HT-29 (cell line): ENCODE results near the gene G0S2. TPM values are rescaled to one million over a fixed set of nuclear protein-coding genes. Genes with fewer than 3 reads are reported as not detected.

ENCODE experiments used
- DNase-seq: peaks from one replicate; pipeline ENCODE4 v3.0.0-alpha.2; 2015; ENCODE audit warnings: low spot score
- total RNA-seq: library from RNA; depleted of rRNA; stranded (reverse); fragments of >200 nt; shearing (Covaris generic); gene quantifications from 2 replicates; pipeline ENCODE4 v1.2.3, GENCODE V29; 2014

G0S2 gene
- total RNA-seq, 1 experiment from 2014 or later, result 3.2 TPM

GRCh38 chr1:209648346-209648745 is 26.9 kb upstream of the G0S2 start:
- DNase-seq, result no peak

GRCh38 chr1:209648931-209649776 is 26.1 kb upstream of the G0S2 start:
- peak; percentile 79 for DNase-seq

GRCh38 chr1:209650454-209650853 is 24.8 kb upstream of the G0S2 start:
- DNase-seq, result no peak

DNA sequence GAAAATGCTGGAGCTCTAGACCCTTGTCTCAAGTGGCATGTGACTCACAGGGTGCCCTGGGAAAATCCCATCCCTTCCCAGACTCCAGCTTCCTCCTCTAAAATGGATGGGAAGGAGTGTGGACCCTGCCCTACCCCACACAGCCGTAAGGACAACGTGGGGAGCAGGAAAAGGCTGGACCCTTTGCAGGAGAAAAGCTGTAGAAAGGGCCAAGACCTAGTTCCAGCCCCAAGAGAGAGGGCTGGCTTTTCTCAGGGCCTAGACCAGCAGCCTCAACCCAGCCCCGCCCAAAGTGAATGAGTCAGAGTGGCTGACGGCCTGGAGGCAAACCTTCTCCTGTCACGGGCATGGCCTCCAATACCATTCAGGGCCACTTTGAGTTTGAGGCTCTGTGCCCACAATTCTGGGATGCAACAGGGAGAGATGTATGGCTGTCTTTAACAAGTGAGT is 24.0 kb upstream of the G0S2 start:
- peak; percentile 85 for DNase-seq

GRCh38 chr1:209652121-209652735 is 23.0 kb upstream of the G0S2 start, which contains the start of gene LAMB3:
Gene LAMB3, minus strand, starts transcription at chr1:209652425. Its CDS starts 1,481 bp downstream, at chr1:209650944.
- DNase-seq, result peak; percentile 92

DNA sequence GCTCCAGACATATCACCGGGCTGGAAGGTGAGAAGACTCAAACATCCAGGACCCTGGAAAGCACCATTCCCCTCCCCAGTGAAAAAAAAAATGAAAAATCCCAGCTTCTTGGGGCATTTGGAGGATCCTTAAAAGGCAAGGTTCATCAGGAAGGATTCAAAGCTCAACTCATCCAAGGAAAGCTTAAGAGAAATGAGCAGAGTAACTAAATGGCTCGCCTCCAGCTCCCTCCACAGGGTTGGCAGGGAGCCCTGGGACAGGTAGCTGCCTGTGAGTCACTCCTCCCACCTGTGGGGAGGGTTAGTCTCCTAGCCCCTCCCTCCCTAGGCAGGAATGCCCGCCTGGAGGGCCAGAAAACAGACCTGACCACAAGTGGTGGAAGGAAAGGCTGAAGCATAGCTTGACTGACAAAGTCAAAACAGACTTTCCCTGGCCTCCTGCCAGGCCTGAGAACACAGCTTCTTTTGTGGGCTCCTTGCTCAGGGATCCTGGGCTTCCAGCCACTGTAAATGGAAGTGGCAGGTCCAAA is 22.3 kb upstream of the G0S2 start:
- peak; percentile 99 for DNase-seq

DNA sequence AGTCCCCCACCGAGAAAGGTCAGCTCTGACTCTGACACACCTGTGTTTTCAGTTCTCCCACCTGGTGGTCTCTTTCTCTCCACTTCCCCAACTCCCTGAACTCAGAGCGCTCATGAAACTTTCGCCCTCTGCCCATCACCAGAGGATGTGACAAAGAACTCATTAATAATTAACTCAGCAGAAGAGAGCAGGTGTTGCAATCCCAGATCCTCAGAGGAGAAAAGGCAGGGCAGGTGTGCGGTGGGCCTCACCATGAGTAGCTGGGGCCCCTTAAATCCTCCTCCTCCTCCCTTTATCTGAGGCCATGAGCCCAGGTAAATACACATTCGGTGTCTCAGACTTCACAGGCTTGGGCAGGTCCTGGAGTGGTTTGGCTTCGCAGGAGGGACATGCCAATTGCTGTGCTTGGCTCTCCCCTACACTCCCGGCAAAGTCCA is 21.3 kb upstream of the G0S2 start:
- peak; percentile 81 for DNase-seq

GRCh38 chr1:209655411-209656231 is 19.6 kb upstream of the G0S2 start:
- DNase-seq, result peak; percentile 45

DNA sequence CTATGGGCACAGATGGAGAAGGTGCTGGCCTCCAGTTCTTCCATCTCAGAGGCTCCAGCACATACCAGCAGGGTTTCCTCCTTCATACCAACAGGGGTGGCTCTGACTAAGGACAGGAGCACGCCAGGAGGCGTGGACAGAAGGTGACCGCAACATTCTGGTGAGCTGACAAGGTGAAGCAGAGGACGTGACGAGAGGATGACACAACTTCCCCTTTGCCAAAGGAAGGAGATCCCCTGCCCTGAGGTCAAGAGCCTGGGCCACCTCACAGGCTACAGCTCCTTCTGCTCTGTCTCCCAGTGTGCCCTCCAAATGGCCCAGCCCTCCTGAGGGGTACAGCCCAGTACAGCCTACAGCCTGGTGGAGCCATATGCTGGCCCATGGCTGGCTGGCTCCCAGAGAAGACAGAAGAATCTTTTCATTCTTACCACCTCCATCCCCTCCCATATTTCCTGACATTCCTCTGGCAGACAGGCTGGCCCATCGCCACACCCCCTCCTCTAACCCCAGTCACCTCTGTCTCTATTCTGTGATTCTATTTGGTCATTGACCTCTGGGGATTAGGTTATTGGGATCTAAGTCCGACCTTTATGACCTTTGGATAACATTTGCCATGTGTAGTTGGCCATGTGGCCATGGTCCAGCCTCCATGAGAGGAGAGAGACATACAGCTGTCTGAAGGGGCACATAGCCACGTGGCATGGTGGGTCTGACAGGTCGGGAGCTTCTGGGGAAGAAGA is 17.9 kb upstream of the G0S2 start:
- DNase-seq, result no peak

GRCh38 chr1:209657918-209658317 is 17.3 kb upstream of the G0S2 start:
- no peak for DNase-seq

DNA sequence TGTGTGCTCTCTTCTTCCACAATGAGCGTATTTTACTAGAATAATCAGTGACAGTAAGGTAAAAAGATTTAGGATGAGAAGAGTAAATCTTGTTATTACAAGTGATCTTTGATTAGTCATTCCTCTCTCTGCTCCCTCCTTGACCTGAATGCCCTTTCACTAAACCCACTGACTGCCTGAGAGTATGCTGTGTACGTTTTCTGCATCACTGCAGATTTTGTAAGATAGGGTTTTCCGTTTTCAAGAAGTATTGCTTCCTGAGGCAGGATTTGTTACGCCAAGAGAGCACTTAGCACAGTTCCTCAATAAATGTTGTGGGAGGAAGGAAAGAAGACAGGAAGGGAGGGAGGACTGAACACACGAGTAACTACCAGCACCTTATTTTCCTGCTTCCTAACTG is 15.3 kb upstream of the G0S2 start:
- DNase-seq, result no peak

DNA sequence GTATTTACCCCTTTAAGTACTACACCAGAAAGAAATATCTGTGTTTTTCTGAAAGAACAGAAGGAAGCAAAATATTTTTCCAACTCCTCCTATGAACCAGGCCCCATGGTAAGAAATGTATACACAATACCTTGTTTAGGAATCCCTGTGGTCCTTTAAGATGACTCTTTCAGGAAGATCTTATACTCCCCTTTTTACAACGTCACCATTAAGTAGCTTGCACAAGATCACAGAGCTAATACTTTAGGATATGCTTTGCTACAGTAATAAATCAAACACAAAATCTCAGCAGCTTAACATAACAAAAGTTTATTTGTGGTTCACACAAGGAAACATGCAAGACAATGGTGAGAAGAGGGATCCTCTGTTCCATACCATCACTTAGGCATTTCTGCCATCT is 14.1 kb upstream of the G0S2 start:
- no peak for DNase-seq

GRCh38 chr1:209662879-209663327 is 12.3 kb upstream of the G0S2 start:
- no peak for DNase-seq

DNA sequence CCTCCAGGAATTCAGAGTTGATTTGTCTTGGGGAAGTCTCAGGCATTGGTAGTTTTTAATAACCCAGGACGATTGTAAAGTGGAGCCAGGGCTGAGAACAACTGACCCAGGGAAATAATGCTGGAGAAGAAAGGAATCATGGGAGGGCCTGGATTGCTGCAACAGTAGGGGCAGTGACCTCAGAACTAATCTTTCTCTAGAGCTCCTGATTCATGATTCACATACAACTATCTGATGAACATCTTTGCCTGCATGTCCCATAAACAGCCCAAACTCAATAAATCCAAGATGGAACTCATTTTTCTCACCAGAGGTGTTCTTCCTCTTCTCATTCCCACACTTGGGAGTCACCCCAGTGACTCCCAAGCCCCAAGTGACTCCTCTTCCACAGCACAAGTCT is 8.1 kb upstream of the G0S2 start:
- DNase-seq, result no peak

DNA sequence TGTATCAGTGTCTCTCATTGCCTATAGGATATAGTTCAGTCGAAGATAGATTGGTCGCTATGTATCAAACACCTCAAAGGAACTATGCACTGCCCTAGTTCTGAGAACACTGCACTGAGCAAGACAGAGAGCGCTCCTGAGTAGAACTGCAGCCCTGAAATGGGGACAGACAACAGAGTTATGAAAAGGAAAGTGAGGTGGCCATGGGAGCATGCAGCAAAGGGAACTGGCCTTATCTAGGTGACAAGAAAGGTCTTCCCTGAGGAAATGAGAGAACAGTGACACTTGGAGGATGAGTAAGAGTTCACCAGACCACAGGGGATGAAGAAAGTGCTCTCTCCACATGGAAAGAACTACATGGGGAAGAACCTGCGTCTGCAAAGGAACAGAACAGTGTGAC is 7.5 kb upstream of the G0S2 start:
- no peak for DNase-seq

- no peak for DNase-seq
Observed at GRCh38 chr1:209670441-209671082, 4.7 kb upstream of the G0S2 start.

DNA sequence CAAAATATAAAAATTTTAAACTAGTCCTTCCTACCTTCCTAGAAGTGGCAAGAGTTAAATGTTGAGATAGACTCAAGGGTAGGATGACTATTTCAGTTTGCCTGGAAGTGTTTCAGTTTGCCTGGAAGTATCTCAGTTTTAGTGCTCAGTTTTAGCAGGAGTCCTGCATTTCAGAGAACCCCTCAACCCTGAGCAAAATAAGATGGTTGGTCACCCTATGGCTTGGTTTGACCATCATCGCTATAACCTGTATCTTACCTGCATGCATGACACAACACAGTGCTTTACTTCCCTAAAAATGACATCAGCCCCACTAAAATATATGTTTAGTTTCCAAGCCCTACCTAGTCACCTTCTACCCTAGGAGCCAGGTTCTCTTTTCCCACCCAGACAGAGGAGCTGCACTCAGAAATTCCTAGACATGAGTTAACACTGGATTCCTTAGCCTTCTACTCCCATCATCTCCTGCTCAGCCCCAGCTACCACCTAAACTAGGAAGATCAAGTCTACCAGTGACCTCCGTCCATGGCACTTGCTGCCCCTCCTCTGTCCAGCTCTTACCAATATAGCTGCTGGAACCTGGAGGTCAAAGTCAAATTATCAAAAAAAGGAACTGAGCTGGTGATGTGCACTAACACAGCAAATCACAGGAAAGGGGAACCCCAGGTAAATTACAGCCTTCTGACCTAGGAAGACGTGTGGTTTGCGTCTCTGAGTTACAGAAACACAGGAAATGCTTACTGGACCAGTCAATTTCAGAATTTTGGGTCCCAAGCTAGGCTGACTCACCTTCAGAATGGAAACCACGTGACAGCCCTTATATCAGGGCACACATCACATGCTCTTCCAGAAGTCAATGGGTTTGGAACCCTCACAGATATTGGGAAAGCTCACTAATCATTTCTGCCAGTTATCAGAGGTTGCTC is 2.2 kb upstream of the G0S2 start:
- no peak for DNase-seq

DNA sequence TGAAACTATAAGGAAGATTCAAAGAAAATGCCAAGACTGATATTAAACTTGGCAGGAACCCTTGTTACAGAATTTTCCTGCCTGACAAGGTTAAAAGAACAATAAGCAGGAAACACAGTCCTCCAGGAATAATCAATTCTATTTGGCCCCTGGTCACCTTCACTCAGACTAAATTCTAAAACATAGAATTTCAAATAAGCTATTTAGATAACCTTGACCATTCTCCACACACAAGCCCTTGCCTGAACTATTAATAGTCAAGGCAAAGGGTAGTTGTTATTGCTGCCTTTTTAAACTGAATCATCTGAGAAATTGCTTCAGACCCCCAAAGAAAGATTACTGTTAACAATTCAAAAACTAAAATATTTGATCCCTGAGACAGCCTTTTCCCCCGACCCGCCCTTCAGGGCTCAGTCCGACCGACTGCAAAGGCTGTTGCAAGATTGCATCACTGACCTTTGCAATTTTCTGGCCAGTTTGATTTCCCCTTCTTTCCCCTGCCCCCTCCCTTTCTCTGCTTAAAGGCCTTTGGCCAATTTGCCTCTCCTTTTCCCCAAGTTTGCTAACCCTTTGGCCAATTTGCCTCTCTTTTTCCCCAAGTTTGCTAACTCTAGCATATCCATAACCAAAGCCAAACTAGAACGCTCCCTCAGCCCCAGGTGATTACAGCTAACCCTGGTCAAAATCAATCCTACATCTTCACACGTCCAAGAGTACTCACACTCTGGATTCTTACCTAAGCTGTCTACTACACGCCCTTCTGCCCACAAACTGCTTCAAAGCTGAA is 1.4 kb upstream of the G0S2 start:
- DNase-seq, result no peak
